GM10847 (cell line): ENCODE results near the gene MEIS1.

ENCODE experiments used
- POLR2A ChIP-seq: IDR thresholded peaks from 2 replicates; pipeline ENCODE4 v1.6.1; 2011; ENCODE audit not compliant: insufficient read length; ENCODE audit errors: extremely low read depth

MEIS1 gene

DNA sequence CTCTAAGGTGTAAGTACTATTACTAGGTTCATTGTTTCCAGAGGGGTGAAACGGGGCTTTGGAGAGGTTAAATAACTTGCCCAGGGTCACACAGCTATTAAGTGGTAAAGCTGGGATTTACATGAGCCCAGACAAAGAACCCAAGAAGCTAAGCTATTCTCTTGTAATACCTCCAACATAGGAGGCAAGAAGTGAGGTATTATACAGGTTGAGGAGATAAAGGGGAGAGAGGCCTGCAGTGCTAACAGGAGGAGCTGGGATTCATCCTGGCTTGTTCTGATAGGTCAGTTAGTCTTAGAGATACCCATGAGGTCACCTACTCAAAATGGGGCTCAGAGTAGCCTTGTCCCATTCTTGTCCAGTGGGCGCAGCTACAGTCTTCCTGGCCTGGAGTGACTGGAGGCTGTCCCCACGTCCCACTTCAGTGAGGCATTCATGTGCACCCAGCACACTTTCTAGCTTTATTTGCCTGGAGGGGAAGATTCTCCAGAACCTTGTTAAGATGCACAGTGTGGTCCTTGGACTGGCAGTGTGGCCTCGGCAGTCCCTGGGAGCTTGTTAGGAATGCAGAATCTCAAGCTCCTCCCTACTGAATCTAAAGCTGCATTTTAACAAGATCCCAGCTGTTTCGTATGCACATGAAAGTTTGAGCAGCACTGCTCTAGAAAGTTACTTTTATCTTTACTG, 63.5 kb downstream of the MEIS1 start:
- TF ChIP-seq POLR2A, result no peak

- no peak for TF ChIP-seq POLR2A
Measured at GRCh38 chr2:66501267-66501666, 66.3 kb downstream of the MEIS1 start.

DNA sequence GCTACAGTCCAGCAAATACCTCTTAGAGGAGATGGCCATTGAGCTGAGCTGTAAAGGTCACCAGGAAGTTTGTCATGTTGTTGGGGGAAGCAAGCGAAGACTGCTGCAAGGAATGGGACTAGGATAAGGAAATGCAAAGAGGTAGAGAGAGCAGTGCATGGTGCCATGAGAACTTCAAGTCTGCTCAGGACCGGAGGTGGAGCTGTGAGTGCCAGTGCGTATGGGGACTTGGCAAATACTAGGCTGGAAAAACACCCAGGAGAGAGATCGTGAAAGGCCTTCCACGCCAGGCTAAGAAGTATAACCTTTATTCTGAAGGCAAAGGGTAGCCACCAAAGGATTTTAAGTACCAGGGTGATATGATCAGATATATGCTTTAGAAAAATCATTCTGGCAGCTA, 71.3 kb downstream of the MEIS1 start:
- no peak for TF ChIP-seq POLR2A

DNA sequence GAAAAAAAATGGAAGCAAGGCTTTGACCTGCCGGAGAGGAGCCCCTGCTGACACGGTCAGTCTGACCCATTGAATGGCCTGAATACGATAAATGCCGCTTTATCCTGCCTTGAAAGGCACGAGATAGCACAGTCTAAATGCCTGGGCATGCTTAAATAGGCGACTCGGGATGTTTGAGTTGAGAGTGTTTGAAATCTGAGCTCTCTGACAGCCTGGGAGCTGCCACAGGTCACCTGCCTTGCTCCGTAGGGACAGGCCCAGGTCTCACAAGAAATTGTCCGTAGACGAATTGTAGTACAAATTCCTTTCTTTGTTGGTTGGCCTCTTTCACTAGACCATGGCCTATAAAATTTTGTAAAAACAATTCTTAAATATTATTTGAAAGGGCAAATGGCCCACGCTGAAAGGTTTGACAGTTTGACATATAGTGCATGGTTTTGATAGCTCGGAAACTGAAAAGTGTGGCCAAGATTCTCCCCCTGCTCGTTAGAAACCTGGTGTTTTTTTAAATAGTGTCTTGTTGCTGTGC, 72.8 kb downstream of the MEIS1 start:
- no peak for TF ChIP-seq POLR2A

DNA sequence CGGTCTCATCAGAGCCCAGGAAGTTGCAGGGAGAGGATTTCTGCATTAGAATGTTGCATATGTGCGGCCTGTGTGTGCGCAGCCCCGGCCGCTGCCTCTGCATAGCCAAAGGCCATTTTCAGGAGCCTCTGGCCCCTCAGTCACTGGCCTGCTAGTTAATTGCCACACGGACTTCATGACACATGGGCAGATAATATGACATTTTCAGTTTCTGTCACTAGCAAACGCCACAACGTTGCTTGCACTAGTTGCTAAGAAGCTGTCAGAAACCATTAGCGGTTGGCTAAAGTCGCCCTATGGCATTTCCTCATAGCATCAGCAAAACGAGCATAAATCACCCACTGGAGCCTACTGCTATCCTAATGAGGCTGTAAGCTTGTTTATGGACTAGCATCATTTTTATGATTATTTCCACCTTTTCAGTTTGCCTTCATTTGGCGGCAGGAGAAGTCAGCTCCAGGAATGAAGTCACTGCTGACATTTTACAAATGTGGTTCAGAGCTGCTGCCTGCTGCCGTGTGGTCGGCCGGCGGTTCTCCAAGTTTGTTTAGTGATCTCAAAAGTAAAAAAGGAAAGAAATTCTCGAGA, 73.7 kb downstream of the MEIS1 start:
- no peak for TF ChIP-seq POLR2A

GRCh38 chr2:66509326-66509811, 74.4 kb downstream of the MEIS1 start:
- no peak for TF ChIP-seq POLR2A

DNA sequence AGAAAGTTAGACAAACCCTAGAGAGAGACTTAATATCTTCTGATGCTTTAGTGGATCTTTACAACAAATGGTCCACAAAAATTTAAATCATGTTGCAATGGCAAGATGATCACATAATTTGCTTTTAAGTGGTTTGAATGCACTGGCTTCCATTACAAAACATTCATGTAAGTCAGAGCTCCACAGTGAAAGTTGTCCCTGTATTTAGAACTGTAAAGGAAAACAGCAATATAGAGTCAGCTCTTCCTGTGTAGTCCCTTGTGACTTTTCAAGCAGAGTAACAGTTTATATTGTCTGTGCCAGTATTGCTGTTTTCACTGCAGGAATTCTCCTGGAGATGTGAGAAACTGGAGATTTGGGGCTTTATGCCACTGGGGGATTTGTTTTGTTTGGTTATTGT, 77.7 kb downstream of the MEIS1 start:
- no peak for TF ChIP-seq POLR2A

DNA sequence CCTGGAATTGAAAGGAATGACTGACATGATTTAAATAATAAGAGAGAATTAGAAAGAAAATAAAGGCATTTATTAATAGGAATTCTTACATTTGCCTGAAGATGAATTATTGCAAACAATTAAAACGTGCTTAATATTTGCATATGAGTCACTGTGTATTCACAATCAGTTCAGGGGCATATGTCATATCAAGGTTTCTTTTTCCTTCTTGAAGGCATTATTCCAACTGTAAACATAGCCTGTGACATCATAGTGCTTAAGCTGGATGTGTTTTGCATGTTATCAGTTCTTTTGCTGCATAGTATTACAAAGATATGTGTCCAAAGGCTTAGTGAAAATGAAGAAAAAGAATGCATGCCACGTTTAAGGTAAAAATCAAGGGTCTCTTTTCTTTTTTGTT, 80.8 kb downstream of the MEIS1 start:
- TF ChIP-seq POLR2A, result no peak

GRCh38 chr2:66516499-66516898, 81.6 kb downstream of the MEIS1 start:
- no peak for TF ChIP-seq POLR2A

- no peak for TF ChIP-seq POLR2A
Measured at GRCh38 chr2:66517772-66518171, 82.8 kb downstream of the MEIS1 start.

DNA sequence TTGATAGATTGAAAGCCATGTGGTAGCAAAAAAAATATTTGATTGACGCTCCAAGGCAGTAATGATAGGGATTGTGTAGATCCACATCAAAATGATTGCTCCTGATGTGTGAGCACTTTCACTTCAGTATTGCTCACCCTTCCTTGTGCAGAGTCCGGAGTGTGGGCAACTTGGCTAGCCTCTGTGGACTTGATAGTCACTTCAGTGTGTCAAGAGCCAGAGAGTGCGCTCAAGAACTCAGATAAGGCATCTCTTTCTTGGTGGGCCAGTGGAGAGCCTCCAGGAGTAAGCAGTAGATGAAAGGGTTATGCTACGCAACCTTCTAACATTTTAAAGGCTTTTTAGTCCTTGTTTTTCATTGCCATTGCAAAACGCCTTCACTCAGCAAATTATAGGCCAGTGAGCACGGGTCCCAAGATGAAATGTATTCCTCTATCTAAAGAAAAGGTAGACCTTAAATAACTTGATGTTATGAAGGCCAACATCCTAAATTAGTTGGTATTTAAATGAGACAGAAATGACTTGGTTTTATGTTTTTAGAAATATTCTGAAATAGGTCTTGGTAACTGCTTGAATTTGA, 84.4 kb downstream of the MEIS1 start:
- TF ChIP-seq POLR2A, result no peak

GRCh38 chr2:66521291-66521922, 86.5 kb downstream of the MEIS1 start:
- no peak for TF ChIP-seq POLR2A

DNA sequence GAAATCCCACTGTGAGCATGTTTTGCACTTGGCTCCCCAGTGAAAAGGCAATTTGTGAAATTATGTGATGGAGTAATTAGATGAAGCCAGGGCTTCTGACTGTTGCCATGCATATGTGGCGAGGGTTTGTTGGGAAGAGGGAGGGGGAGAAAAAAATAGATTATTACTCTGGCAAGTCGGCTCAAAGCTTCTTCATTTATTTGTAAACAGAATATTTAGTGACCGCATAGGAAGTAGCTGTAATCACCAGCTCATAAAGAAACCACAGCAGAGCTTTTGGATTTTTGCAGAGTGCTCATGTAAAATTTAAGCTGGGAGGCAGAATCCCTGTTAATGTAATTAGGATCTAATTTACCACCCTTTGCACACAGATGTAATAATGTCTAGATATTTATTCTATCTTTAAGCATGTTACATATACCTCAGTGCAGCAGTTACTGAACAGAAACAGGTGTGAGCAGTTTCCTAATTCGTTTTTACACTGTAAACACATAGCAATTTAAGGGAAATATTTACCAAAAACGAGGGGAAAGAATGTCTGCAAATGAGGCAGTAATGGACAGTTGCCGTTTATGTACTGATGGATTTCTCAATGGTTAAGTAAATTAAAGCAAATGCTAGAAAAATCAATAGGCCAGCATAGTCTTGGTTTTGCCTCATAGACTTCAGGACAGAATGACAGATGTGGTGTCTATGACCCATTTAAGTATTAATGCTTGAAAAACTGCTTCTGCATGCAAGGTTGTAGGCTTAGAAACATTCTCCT, 87.9 kb downstream of the MEIS1 start:
- no peak for TF ChIP-seq POLR2A

DNA sequence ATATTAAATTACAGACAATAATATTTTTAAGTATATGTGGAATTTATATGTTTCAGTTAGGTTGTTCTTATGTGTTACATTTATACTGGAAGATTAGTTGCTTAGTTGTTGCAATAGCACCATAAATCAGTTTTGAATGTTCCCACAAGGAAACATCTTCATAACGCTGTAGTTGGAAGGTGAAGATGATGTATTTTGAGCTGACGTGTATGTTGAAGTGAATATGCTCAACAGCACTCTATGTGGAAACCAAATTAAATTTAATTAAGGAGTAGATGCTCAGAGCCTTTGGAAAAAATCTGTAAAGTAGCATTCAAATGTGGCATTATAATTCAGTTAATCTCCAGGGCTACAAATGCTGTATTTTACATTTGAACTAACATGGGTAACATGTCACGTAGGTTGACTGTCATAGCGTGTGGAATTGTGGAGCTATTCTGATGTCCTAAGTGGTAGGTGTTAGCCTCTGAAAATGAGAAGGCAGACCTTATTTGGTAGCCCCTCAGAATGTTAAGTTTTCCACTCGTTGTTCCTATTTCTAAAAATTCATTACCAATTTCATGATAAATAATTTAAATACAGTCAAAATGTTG, 88.5 kb downstream of the MEIS1 start:
- TF ChIP-seq POLR2A, result no peak

DNA sequence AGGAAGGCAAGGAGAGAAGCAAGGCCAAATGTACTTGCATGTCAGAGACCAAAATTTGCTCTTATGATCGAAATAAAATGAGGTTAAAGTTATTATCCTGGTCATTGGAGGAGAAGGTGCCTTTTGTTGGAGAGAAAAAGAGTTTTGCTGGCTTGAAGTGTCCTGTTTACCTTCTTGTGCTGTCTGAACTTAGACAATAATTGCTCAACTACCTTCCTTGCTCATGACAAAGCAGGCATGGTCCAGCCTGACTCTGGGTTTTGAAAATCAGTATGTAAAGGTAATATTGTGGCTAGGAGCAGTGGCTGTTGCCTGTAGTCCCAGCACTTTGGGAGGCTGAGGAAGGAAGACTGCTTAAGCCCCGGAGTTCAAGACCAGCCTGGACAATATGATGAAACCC, 89.1 kb downstream of the MEIS1 start:
- TF ChIP-seq POLR2A, result no peak
